ENCODE data around the gene OR5P2.

Gene OR5P2

GRCh38 chr11:7796842-7797241 is at the start of gene OR5P2:
OR5P2 (minus strand) TSS chr11:7796942; CDS start chr11:7796942, 0 bp downstream.
- in situ Hi-C loops (cut with MboI; ENCODE audit: low pct_unique_long_range_greater_than_20kb, low sequenced_read_pairs, unreplicated experiment), result no loop called here
- TF ChIP-seq CTCF (IDR thresholded peaks at IDR 0.05; ENCODE audit: extremely low read depth, insufficient read depth, missing control alignments), result no peak
- no peak for DNase-seq (ENCODE audit: low spot score)

- in situ Hi-C loops (cut with MboI; ENCODE audit: low pct_unique_long_range_greater_than_20kb, low sequenced_read_pairs, unreplicated experiment), result no loop called here
- no peak for DNase-seq (ENCODE audit: low spot score)
- no peak for TF ChIP-seq CTCF (IDR thresholded peaks at IDR 0.05; ENCODE audit: extremely low read depth, insufficient read depth, missing control alignments)
Observed at GRCh38 chr11:7846003-7846402, 49.3 kb upstream of the OR5P2 start.

GRCh38 chr11:7844986-7845385 is 48.2 kb upstream of the OR5P2 start:
- TF ChIP-seq CTCF (IDR thresholded peaks at IDR 0.05; ENCODE audit: extremely low read depth, insufficient read depth, missing control alignments), result no peak
- DNase-seq (ENCODE audit: low spot score), result no peak
- in situ Hi-C loops (cut with MboI; ENCODE audit: low pct_unique_long_range_greater_than_20kb, low sequenced_read_pairs, unreplicated experiment), result no loop called here

- in situ Hi-C loops (cut with MboI; ENCODE audit: low pct_unique_long_range_greater_than_20kb, low sequenced_read_pairs, unreplicated experiment), result no loop called here
- TF ChIP-seq CTCF (IDR thresholded peaks at IDR 0.05; ENCODE audit: extremely low read depth, insufficient read depth, missing control alignments), result no peak
- no peak for DNase-seq (ENCODE audit: low spot score)
Observed at GRCh38 chr11:7844521-7844920, 47.8 kb upstream of the OR5P2 start.

GRCh38 chr11:7840578-7840977 is 43.8 kb upstream of the OR5P2 start:
- TF ChIP-seq CTCF (IDR thresholded peaks at IDR 0.05; ENCODE audit: extremely low read depth, insufficient read depth, missing control alignments), result no peak
- in situ Hi-C loops (cut with MboI; ENCODE audit: low pct_unique_long_range_greater_than_20kb, low sequenced_read_pairs, unreplicated experiment), result no loop called here

GRCh38 chr11:7833527-7833926 is 36.8 kb upstream of the OR5P2 start:
- DNase-seq (ENCODE audit: low spot score), result no peak
- TF ChIP-seq CTCF (IDR thresholded peaks at IDR 0.05; ENCODE audit: extremely low read depth, insufficient read depth, missing control alignments), result no peak
- in situ Hi-C loops (cut with MboI; ENCODE audit: low pct_unique_long_range_greater_than_20kb, low sequenced_read_pairs, unreplicated experiment), result no loop called here

More at GRCh38 chr11:7840578-7840977, 43.8 kb upstream of the OR5P2 start:
- DNase-seq (ENCODE audit: low spot score), result no peak

- TF ChIP-seq CTCF (IDR thresholded peaks at IDR 0.05; ENCODE audit: extremely low read depth, insufficient read depth, missing control alignments), result no peak
- in situ Hi-C loops (cut with MboI; ENCODE audit: low pct_unique_long_range_greater_than_20kb, low sequenced_read_pairs, unreplicated experiment), result no loop called here
- DNase-seq (ENCODE audit: low spot score), result no peak
Observed at GRCh38 chr11:7830740-7831139, 34.0 kb upstream of the OR5P2 start, which contains the start of gene OR5P3. OR5P3 (minus strand) TSS chr11:7830840.
